Measurements from ENCODE around the gene IL5RA.

Gene IL5RA

GRCh38 chr3:3066378-3066777 is 43.8 kb downstream of the IL5RA start:
- no peak for DNase-seq (ENCODE audit: low spot score)

GRCh38 chr3:3065876-3066275 is 44.3 kb downstream of the IL5RA start:
- DNase-seq (ENCODE audit: low spot score): no peak

- DNase-seq (ENCODE audit: low spot score): no peak
Measured at GRCh38 chr3:3064297-3064696, 45.9 kb downstream of the IL5RA start.

- DNase-seq (ENCODE audit: low spot score): no peak
Measured at GRCh38 chr3:3059645-3060044, 50.5 kb downstream of the IL5RA start.

- no peak for DNase-seq (ENCODE audit: low spot score)
Measured at GRCh38 chr3:3053974-3054373, 56.2 kb downstream of the IL5RA start.

GRCh38 chr3:3038201-3038991 is 71.8 kb downstream of the IL5RA start:
- DNase-seq (ENCODE audit: low spot score): no peak

GRCh38 chr3:3037156-3037555 is 73.0 kb downstream of the IL5RA start:
- DNase-seq (ENCODE audit: low spot score): no peak

GRCh38 chr3:3031326-3031725 is 78.8 kb downstream of the IL5RA start:
- DNase-seq (ENCODE audit: low spot score): no peak

GRCh38 chr3:3027976-3028567 is 82.1 kb downstream of the IL5RA start:
- DNase-seq (ENCODE audit: low spot score): no peak

- no peak for DNase-seq (ENCODE audit: low spot score)
Measured at GRCh38 chr3:3023111-3023745, 86.9 kb downstream of the IL5RA start.

GRCh38 chr3:3020209-3020608 is 90.0 kb downstream of the IL5RA start:
- no peak for DNase-seq (ENCODE audit: low spot score)

All from left forelimb (tissue), 1 donor.